Left kidney (tissue), 2 donors: ENCODE results near the gene TMEM91. TPM values are rescaled to one million over a fixed set of nuclear protein-coding genes. Genes with fewer than 3 reads are reported as not detected.

Experiments
- DNase-seq: peaks from one replicate; pipeline ENCODE4 v3.0.0-alpha.2; 2013
- polyA plus RNA-seq: library from polyadenylated mRNA; unstranded; fragments of 120-200 nt; gene quantifications from one replicate; pipeline ENCODE4 v1.2.1, GENCODE V29; 2013; ENCODE audit not compliant: insufficient read length

The TMEM91 gene
- polyA plus RNA-seq, 1 donor, result 19.5 TPM

- no peak for DNase-seq
Observed at GRCh38 chr19:41428481-41428859, 52.1 kb downstream of the TMEM91 start.

- no peak for DNase-seq
Observed at GRCh38 chr19:41430922-41431321, 54.6 kb downstream of the TMEM91 start.

- no peak for DNase-seq
Observed at GRCh38 chr19:41431426-41432386, 55.4 kb downstream of the TMEM91 start.

GRCh38 chr19:41433171-41433570 lies 56.8 kb downstream of the TMEM91 start:
- DNase-seq, result no peak

Other genes with a start within 250 kb of the TMEM91 start
- gene CYP2S1, start 183.3 kb upstream of the TMEM91 start, polyA plus RNA-seq, result 0.52 TPM
- 35.4 TPM for gene AXL, start 157.3 kb upstream of the TMEM91 start, polyA plus RNA-seq
- 214 TPM for gene HNRNPUL1, start 112.2 kb upstream of the TMEM91 start, polyA plus RNA-seq
- gene CCDC97, start 66.4 kb upstream of the TMEM91 start, polyA plus RNA-seq, result 31.0 TPM
- 30.8 TPM for gene TGFB1, start 22.6 kb upstream of the TMEM91 start, polyA plus RNA-seq
- 7.3 TPM for gene B9D2, start 12.4 kb upstream of the TMEM91 start, polyA plus RNA-seq
- gene EXOSC5, start 20.8 kb downstream of the TMEM91 start, polyA plus RNA-seq, result 13.9 TPM
- 31.1 TPM for gene BCKDHA, start 21.3 kb downstream of the TMEM91 start, polyA plus RNA-seq
- 3.0 TPM for gene B3GNT8, start 50.8 kb downstream of the TMEM91 start, polyA plus RNA-seq
- 55.7 TPM for gene DMAC2, start 63.4 kb downstream of the TMEM91 start, polyA plus RNA-seq
- gene ERICH4, start 66.6 kb downstream of the TMEM91 start, polyA plus RNA-seq, result 6.3 TPM
- 1.7 TPM for gene CEACAM21, start 199.6 kb downstream of the TMEM91 start, polyA plus RNA-seq